Spleen (tissue), 7 donors: ENCODE data around the gene MIER3.

Experiments used
- POLR2AphosphoS5 ChIP-seq, 3 donors: sonication (generic); formaldehyde crosslinking; IDR thresholded peaks; one replicate each; pipeline ENCODE4 v1.5.1; 2017; ENCODE audit warnings: antibody characterized with exemption in 3 of 3
- TF ChIP-seq, protein P1 (sequence below), 11 experiments: fragments of 200-600 bp in 7 of 11; fragments of 450-650 bp in 4 of 11; sonication (generic) in 4 of 11; IDR thresholded peaks in 8 of 11; conservative IDR thresholded peaks in 3 of 11; 1 replicate in 7 of 11; 2 replicates in 4 of 11; pipeline versions ENCODE4 v1.4.0 to v1.8.0; 2016 to 2021; ENCODE audit warnings: antibody characterized with exemption in 11 of 11, inconsistent platforms in 4 of 11, mild to moderate bottlenecking in 1 of 11
- donor health status: DM: no; HTN: no; CAD: no; lungs with moderate emphysema.
- donor health status: DM: no; HTN: no; CAD: no.
- donor health status: DM: no; HTN: no; CAD: no.

GRCh38 chr5:56981548-56982315, 29.8 kb upstream of the MIER3 start:
- TF ChIP-seq, protein P1, sequence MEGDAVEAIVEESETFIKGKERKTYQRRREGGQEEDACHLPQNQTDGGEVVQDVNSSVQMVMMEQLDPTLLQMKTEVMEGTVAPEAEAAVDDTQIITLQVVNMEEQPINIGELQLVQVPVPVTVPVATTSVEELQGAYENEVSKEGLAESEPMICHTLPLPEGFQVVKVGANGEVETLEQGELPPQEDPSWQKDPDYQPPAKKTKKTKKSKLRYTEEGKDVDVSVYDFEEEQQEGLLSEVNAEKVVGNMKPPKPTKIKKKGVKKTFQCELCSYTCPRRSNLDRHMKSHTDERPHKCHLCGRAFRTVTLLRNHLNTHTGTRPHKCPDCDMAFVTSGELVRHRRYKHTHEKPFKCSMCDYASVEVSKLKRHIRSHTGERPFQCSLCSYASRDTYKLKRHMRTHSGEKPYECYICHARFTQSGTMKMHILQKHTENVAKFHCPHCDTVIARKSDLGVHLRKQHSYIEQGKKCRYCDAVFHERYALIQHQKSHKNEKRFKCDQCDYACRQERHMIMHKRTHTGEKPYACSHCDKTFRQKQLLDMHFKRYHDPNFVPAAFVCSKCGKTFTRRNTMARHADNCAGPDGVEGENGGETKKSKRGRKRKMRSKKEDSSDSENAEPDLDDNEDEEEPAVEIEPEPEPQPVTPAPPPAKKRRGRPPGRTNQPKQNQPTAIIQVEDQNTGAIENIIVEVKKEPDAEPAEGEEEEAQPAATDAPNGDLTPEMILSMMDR (IDR thresholded peaks at IDR 0.05 in 8 of 11, conservative IDR thresholded peaks at IDR 0.05 in 3 of 11): no peak
- no peak for TF ChIP-seq POLR2AphosphoS5 (IDR thresholded peaks at IDR 0.05)
